PC-3 (cell line): Measurements from ENCODE around the gene EPHA1. TPM values are rescaled to one million over a fixed set of nuclear protein-coding genes. Genes with fewer than 3 reads are reported as not detected.

Source experiments
- ATAC-seq: fragments of 200-7000 bp; cut with Tn5 transposase; 2 replicates; pipeline ENCODE4 v1.9.1; 2020; ENCODE audit warnings: mild to moderate bottlenecking, moderate library complexity
- Bru-seq: library from RNA; stranded (reverse); fragments of 400-500 nt; gene quantifications from one replicate; lab custom pipeline; 2021; lab: Mats Ljungman, UMichigan
- BruChase-seq, 2 experiments: library from RNA; stranded (reverse); fragments of 400-500 nt; gene quantifications; one replicate each; lab custom pipeline; 2021; lab: Mats Ljungman, UMichigan
- BruUV-seq: library from RNA; stranded (reverse); fragments of 400-500 nt; replicated peaks from 2 replicates; lab custom pipeline; 2021; lab: Mats Ljungman, UMichigan
- CTCF ChIA-PET: fragments of 300-600 bp; sonication (Branson Sonifier 250); formaldehyde crosslinking; loops from one replicate; lab custom pipeline; 2022; ENCODE audit warnings: antibody characterized with exemption; lab: Charles Lee
- POLR2A ChIA-PET: fragments of 300-600 bp; sonication (Branson Sonifier 250); formaldehyde crosslinking; loops from one replicate; lab custom pipeline; 2022; ENCODE audit warnings: antibody characterized with exemption; ENCODE audit not compliant: unreplicated experiment; lab: Charles Lee
- DNase-seq: peaks from one replicate; pipeline ENCODE4 v3.0.0-alpha.2; 2015
- H2AFZ ChIP-seq: fragments of 300-600 bp; sonication (generic); 2 replicates; pipeline ENCODE4 v1.6.0; 2016; ENCODE audit warnings: antibody characterized with exemption, low read length
- H3F3A ChIP-seq: fragments of 300-600 bp; sonication (generic); one replicate; pipeline ENCODE4 v1.6.0; 2017; ENCODE audit warnings: antibody characterized with exemption, low read length, control low read depth, mild to moderate bottlenecking; ENCODE audit not compliant: unreplicated experiment
- H3K27ac ChIP-seq: fragments of 300-600 bp; sonication (generic); 2 replicates; pipeline ENCODE4 v1.5.1; 2016; ENCODE audit warnings: mild to moderate bottlenecking, low read length
- H3K27me3 ChIP-seq: fragments of 300-600 bp; sonication (generic); 2 replicates; pipeline ENCODE4 v1.6.1; 2016; ENCODE audit warnings: low read length, mixed read lengths
- H3K36me3 ChIP-seq: fragments of 300-600 bp; sonication (generic); 2 replicates; pipeline ENCODE4 v1.6.1; 2016; ENCODE audit warnings: low read depth, mixed run types, low read length, mixed read lengths
- H3K4me1 ChIP-seq: fragments of 300-600 bp; sonication (generic); 2 replicates; pipeline ENCODE4 v1.5.1; 2016; ENCODE audit warnings: low read length; ENCODE audit not compliant: insufficient read depth
- H3K4me2 ChIP-seq: fragments of 300-600 bp; sonication (generic); 2 replicates; pipeline ENCODE4 v1.6.0; 2016; ENCODE audit warnings: low read length
- H3K4me3 ChIP-seq: fragments of 300-600 bp; sonication (generic); 2 replicates; pipeline ENCODE4 v1.5.1; 2016; ENCODE audit warnings: mild to moderate bottlenecking, low read length, mixed read lengths
- H3K79me2 ChIP-seq: fragments of 300-600 bp; sonication (generic); 2 replicates; pipeline ENCODE4 v1.6.1; 2017; ENCODE audit warnings: low read length, mixed read lengths
- H3K9ac ChIP-seq: fragments of 300-600 bp; sonication (generic); 2 replicates; pipeline ENCODE4 v1.6.0; 2016; ENCODE audit warnings: mild to moderate bottlenecking, low read length
- H3K9me2 ChIP-seq: fragments of 300-600 bp; sonication (generic); replicated peaks from 2 replicates; pipeline ENCODE4 v1.6.1; 2016; ENCODE audit warnings: mixed run types, low read length, mixed read lengths
- H3K9me3 ChIP-seq: fragments of 300-600 bp; sonication (generic); 2 replicates; pipeline ENCODE4 v1.6.1; 2016; ENCODE audit warnings: low read length, mixed read lengths
- H4K20me1 ChIP-seq: fragments of 300-600 bp; sonication (generic); 2 replicates; pipeline ENCODE4 v1.6.1; 2016; ENCODE audit warnings: low read length, mixed read lengths
- CTCF ChIP-seq: fragments of 300-600 bp; sonication (generic); conservative IDR thresholded peaks from 2 replicates; pipeline ENCODE4 v1.5.1; 2017; ENCODE audit warnings: antibody characterized with exemption, low read depth, mild to moderate bottlenecking, low read length
- EZH2 ChIP-seq: fragments of 300-600 bp; sonication (generic); IDR thresholded peaks from one replicate; pipeline ENCODE4 v1.6.1; 2017; ENCODE audit warnings: antibody characterized with exemption, mild to moderate bottlenecking, low read length; ENCODE audit not compliant: unreplicated experiment
- EZH2phosphoT487 ChIP-seq: fragments of 300-600 bp; sonication (generic); IDR thresholded peaks from 2 replicates; pipeline ENCODE4 v1.6.1; 2018; ENCODE audit warnings: mild to moderate bottlenecking, antibody characterized with exemption, low read length, borderline replicate concordance
- intact Hi-C: fragments of 100-400 bp; cut with micrococcal nuclease; formaldehyde crosslinking; loops from 2 replicates; pipeline ENCODE4 v1.9.0; 2023
- long read RNA-seq: library from polyadenylated mRNA; unstranded; transcript quantifications from one replicate; pipeline ENCODE4 v2.0.0, GENCODE V29; 2021; ENCODE audit not compliant: unreplicated experiment
- total RNA-seq: library from RNA; depleted of rRNA; stranded (reverse); fragments of >200 nt; gene quantifications from 2 replicates; pipeline ENCODE4 v1.2.3, GENCODE V29; 2014; rRNA removed

The EPHA1 gene
- 43.9 and 46.4 TPM in 2 replicates for total RNA-seq
- Bru-seq, nascent RNA = percentile 63 among the genes with signal in this experiment
- percentile 67 among the genes with signal in this experiment for BruChase-seq, experiment 1, labeled RNA remaining after a 6-hour chase
- BruChase-seq, experiment 2, labeled RNA remaining after a 2-hour chase = percentile 61 among the genes with signal in this experiment
- long read RNA-seq, transcript EPHA1-201 (18 exons, 3,363 nt) = major isoform, 37 of 82 reads
- long read RNA-seq, partial matches to known transcripts = 22 of 82 reads
- long read RNA-seq, other reads (novel, unspliced or antisense) = 22 of 82 reads

GRCh38 chr7:143408686-143409561 lies at the start of gene EPHA1:
TSS of gene EPHA1 (minus strand) at chr7:143408856. CDS start at chr7:143408805, 51 bp downstream.
- ATAC-seq (peak; percentile 70), DNase-seq (peak; percentile 88)
- no peaks in the 10 kb centered on the region for H3K27me3 ChIP-seq
- H3K27ac ChIP-seq = peak within 1 kb of the TSS; percentile 40
- TF ChIP-seq CTCF = peak; percentile 56
- no peak for TF ChIP-seq EZH2phosphoT487
- peak within 1 kb of the TSS; percentile 95 for H3K4me3 ChIP-seq
- peak within 1 kb of the TSS; percentile 65 for H3K9ac ChIP-seq
- BruUV-seq = no TSS peak
- H3K9me2 ChIP-seq = no peaks in the 10 kb centered on the region
- peak within 1 kb of the TSS; percentile 66 for H2AFZ ChIP-seq
- peaks cover 20% of the 10 kb centered on the region for H3K79me2 ChIP-seq
- peaks cover 24% of the 10 kb centered on the region for H3K4me1 ChIP-seq
- no peaks in the 10 kb centered on the region for H3F3A ChIP-seq
- ChIA-PET CTCF (interaction anchor here (0.5 to 0.9 kb wide), 4 partner anchors 8 to 431 kb away, joined by 3 to 4 read pairs (median 4); no protein-coding TSS in a partner anchor), POLR2A (no interaction called here)
- H3K9me3 ChIP-seq = no peaks in the 10 kb centered on the region
- peaks cover 3% of the 10 kb centered on the region; the same call in 1 of the 2 replicates for H3K36me3 ChIP-seq
- no peaks in the 10 kb centered on the region for H4K20me1 ChIP-seq
- peak within 1 kb of the TSS; percentile 96 for H3K4me2 ChIP-seq
- intact Hi-C loops = no loop called here

GRCh38 chr7:143458263-143458662 lies 49.6 kb upstream of the EPHA1 start:
- H3K36me3 ChIP-seq = no peaks in the 10 kb centered on the region
- ATAC-seq = no peak
- H4K20me1 ChIP-seq = no peaks in the 10 kb centered on the region
- TF ChIP-seq EZH2phosphoT487 (no peak), EZH2 (no peak), CTCF (no peak)
- no peaks in the 10 kb centered on the region for H3K79me2 ChIP-seq
- no peaks in the 10 kb centered on the region for H3K9me3 ChIP-seq
- ChIA-PET CTCF (no interaction called here), POLR2A (no interaction called here)
- intact Hi-C loops = no loop called here
- peaks cover 11% of the 10 kb centered on the region; the same call in 1 of the 2 replicates for H3K4me1 ChIP-seq
- H3K4me3 ChIP-seq = no peak overlapping the region
- no peak overlapping the region for H3K9ac ChIP-seq
- H3K9me2 ChIP-seq = no peaks in the 10 kb centered on the region
- no peak overlapping the region for H3K27ac ChIP-seq
- BruUV-seq = no TSS peak
- H3K27me3 ChIP-seq = no peaks in the 10 kb centered on the region
- H3K4me2 ChIP-seq = no peak overlapping the region
- H2AFZ ChIP-seq = no peak overlapping the region
- H3F3A ChIP-seq = no peaks in the 10 kb centered on the region
- DNase-seq = no peak
